MCF 10A (cell line): ENCODE measurements around the gene CCNJL. TPM values are rescaled to one million over a fixed set of nuclear protein-coding genes. Genes with fewer than 3 reads are reported as not detected.
"Not testable (repeated sequence)": the region's sequence is repeated elsewhere in the genome, so short reads cannot be mapped to it uniquely, and the experiment has no call there.

ENCODE experiments used
- BruUV-seq: library from RNA; stranded (reverse); fragments of 400-500 nt; replicated peaks from 2 replicates; lab custom pipeline; 2021; lab: Mats Ljungman, UMichigan
- CTCF ChIA-PET: fragments of 300-600 bp; sonication (Branson Sonifier 250); formaldehyde crosslinking; extraction: SDS; loops from one replicate; lab custom pipeline; 2021; ENCODE audit warnings: antibody characterized with exemption, inconsistent platforms; lab: Yijun Ruan, JAX
- POLR2A ChIA-PET: fragments of 300-600, 350-650 bp; sonication (Branson Sonifier 250); formaldehyde crosslinking; extraction: SDS; loops from one replicate; lab custom pipeline; 2020; ENCODE audit warnings: antibody characterized with exemption, inconsistent platforms; lab: Yijun Ruan, JAX
- DNase-seq: peaks from one replicate; pipeline ENCODE4 v3.0.0-alpha.2; 2018; ENCODE audit not compliant: unreplicated experiment
- H3K27ac Mint-ChIP-seq: one replicate; pipeline ENCODE4 v1.8.0; 2022; ENCODE audit warnings: mild to moderate bottlenecking, low read depth, mixed read lengths; ENCODE audit not compliant: unreplicated experiment
- H3K27me3 Mint-ChIP-seq: one replicate; pipeline ENCODE4 v1.8.0; 2022; ENCODE audit warnings: mixed read lengths; ENCODE audit not compliant: insufficient read depth, unreplicated experiment
- H3K36me3 Mint-ChIP-seq: one replicate; pipeline ENCODE4 v1.8.0; 2022; ENCODE audit warnings: mild to moderate bottlenecking, moderate library complexity, mixed read lengths; ENCODE audit not compliant: insufficient read depth, unreplicated experiment
- H3K4me1 Mint-ChIP-seq: one replicate; pipeline ENCODE4 v1.8.0; 2022; ENCODE audit warnings: mixed read lengths; ENCODE audit not compliant: insufficient read depth, unreplicated experiment
- H3K4me3 Mint-ChIP-seq: one replicate; pipeline ENCODE4 v1.8.0; 2022; ENCODE audit warnings: mild to moderate bottlenecking, moderate library complexity, mixed read lengths; ENCODE audit not compliant: unreplicated experiment
- H3K9me3 Mint-ChIP-seq: one replicate; pipeline ENCODE4 v1.8.0; 2022; ENCODE audit warnings: mixed read lengths; ENCODE audit not compliant: unreplicated experiment
- intact Hi-C: fragments of 100-400 bp; cut with micrococcal nuclease; formaldehyde crosslinking; loops from 2 replicates; pipeline ENCODE4 v1.14.1; 2022
- total RNA-seq: library from RNA; stranded (reverse); gene quantifications from 2 replicates; pipeline ENCODE4 v1.2.3, GENCODE V29; 2022
- TF ChIP-seq, protein P1 (sequence below): fragments of 200-600 bp; IDR thresholded peaks from one replicate; pipeline ENCODE4 v1.8.0; 2022; ENCODE audit warnings: antibody characterized with exemption, mild to moderate bottlenecking; ENCODE audit not compliant: unreplicated experiment

The CCNJL gene
- total RNA-seq, 1 experiment from 2014 or later: 3.6 TPM

DNA sequence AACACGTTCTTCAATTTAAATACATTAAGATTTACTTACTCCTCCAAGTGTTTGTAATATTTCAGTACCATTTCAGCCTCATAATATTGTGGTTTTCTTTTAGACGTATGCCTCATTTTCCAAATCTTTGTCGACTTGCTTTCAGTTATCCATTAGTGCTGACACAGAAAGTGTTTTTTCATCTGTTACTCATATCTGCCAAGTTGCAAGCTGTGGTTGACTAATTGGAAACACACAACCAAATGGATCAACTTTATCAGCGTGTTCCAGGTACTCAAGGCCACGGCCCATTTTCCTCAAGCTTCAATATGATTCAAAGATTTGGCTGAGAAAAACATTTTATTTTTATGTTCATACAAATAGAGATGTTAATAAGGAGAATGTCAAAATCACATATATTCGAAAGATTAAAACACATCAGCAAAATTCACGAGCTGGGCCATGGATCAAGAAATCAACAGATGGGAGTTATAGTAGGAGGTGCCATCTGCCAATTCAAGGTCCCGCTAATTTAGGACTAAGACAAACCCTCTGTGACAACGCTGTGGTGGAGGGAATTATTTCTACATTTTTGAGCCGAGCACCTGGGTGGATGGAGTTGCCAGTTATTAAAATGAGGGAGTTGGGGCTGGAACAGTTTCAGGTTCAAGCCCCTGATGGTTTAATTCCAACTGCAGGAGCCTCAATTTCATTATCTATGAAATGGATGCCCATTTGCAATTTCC lies 27.2 kb upstream of the CCNJL start:
- no peaks in the 10 kb centered on the region for H3K4me1 Mint-ChIP-seq
- H3K9me3 Mint-ChIP-seq: no peaks in the 10 kb centered on the region
- no peaks in the 10 kb centered on the region for H3K27me3 Mint-ChIP-seq
- peaks cover 6% of the 10 kb centered on the region for H3K36me3 Mint-ChIP-seq
- no peak overlapping the region for H3K4me3 Mint-ChIP-seq
- no peak overlapping the region for H3K27ac Mint-ChIP-seq
- intact Hi-C loops: no loop called here
- BruUV-seq: no TSS peak
- no peak for DNase-seq
- ChIA-PET POLR2A (no interaction called here), CTCF (interaction anchor here (0.5 to 3.7 kb wide), 2 partner anchors 36 to 141 kb away, joined by 3 to 18 read pairs; no protein-coding TSS in a partner anchor)
- TF ChIP-seq, protein P1, sequence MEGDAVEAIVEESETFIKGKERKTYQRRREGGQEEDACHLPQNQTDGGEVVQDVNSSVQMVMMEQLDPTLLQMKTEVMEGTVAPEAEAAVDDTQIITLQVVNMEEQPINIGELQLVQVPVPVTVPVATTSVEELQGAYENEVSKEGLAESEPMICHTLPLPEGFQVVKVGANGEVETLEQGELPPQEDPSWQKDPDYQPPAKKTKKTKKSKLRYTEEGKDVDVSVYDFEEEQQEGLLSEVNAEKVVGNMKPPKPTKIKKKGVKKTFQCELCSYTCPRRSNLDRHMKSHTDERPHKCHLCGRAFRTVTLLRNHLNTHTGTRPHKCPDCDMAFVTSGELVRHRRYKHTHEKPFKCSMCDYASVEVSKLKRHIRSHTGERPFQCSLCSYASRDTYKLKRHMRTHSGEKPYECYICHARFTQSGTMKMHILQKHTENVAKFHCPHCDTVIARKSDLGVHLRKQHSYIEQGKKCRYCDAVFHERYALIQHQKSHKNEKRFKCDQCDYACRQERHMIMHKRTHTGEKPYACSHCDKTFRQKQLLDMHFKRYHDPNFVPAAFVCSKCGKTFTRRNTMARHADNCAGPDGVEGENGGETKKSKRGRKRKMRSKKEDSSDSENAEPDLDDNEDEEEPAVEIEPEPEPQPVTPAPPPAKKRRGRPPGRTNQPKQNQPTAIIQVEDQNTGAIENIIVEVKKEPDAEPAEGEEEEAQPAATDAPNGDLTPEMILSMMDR: no peak

DNA sequence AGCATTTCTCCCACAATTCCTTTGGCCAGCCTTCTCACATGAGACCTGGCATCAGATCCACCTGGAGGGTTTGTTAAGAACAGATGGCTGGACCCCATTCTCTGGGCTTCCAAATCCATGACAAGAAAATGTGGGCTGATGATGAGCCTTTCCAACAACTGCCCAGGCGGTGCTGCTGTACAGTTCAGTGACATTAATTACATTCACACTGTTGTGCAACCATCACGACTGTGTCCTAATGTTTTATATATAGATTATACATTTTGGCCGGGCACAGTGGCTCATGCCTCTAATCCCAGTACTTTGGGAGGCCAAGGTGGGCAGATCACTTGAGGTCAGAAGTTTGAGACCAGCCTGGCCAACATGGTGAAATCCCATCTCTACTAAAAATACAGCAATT lies 22.4 kb upstream of the CCNJL start:
- BruUV-seq, H3K9me3 Mint-ChIP-seq, H3K27ac Mint-ChIP-seq, H3K27me3 Mint-ChIP-seq, H3K4me3 Mint-ChIP-seq, intact Hi-C loops, H3K4me1 Mint-ChIP-seq, H3K36me3 Mint-ChIP-seq, DNase-seq: not testable (repeated sequence)
- CTCF ChIA-PET: interaction anchor here (0.6 to 11.9 kb wide), 4 partner anchors 10 to 1196 kb away, joined by 4 to 69 read pairs (median 4); no protein-coding TSS in a partner anchor
- POLR2A ChIA-PET: interaction anchor here (0.7 to 2.4 kb wide), 4 partner anchors 9 to 45 kb away, joined by 3 to 17 read pairs (median 4); no protein-coding TSS in a partner anchor

DNA sequence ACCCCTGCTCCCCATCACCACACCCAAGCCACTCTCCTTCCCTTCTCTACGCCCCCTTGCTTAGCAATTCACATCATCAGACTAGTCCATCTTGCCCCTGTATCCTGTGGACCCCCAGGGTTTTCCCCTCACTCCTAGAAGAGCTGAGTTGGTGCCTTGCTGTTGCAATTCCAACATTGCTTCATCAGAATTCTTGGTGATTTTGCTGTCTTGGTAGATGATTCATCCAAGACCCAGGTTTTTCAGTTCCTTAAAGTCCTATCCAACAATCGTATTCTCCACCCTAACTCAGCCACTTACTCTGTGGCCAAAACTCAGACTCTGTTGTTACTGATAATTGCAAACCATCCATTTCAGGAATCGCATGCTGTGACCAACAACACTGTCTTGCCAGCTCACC lies 21.4 kb upstream of the CCNJL start:
- DNase-seq: peak; percentile 75
- ChIA-PET CTCF (interaction anchor here (0.6 to 11.9 kb wide), 7 partner anchors 9 to 889 kb away, joined by 3 to 69 read pairs (median 6); no protein-coding TSS in a partner anchor), POLR2A (interaction anchor here (0.6 to 2.4 kb wide), 4 partner anchors 10 to 137 kb away, joined by 3 to 17 read pairs (median 4); no protein-coding TSS in a partner anchor)
- Mint-ChIP-seq H3K4me3 (no peak overlapping the region), H3K4me1 (peaks cover 10% of the 10 kb centered on the region), H3K27ac (no peak overlapping the region), H3K9me3 (no peaks in the 10 kb centered on the region), H3K27me3 (no peaks in the 10 kb centered on the region), H3K36me3 (no peaks in the 10 kb centered on the region)
- BruUV-seq: no TSS peak
- intact Hi-C loops: no loop called here
- TF ChIP-seq, protein P1: no peak

DNA sequence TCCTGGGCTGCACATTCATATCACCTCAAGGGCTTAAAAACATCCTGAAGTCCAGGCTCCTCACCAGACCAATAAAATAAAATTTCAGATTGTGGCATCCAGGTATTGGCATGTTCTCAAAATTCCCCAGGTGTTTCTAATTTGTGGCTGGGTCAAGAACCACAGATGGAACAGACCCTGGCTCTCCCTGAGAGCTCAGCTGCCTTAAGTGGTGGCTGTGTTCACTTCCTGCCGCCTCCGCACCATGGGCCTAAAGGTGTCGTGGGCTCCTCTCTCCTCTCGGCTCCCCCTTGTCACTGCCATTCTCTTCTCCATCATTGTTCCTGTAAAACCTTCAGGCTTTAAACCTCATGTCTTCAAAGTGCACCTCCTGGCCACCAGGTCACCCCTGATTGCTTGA lies 17.8 kb upstream of the CCNJL start:
- ChIA-PET CTCF (interaction anchor here (0.6 to 11.9 kb wide), 2 partner anchors 14 to 52 kb away, joined by 3 to 69 read pairs; no protein-coding TSS in a partner anchor), POLR2A (no interaction called here)
- no peak overlapping the region for H3K4me3 Mint-ChIP-seq
- H3K36me3 Mint-ChIP-seq: no peaks in the 10 kb centered on the region
- intact Hi-C loops: no loop called here
- H3K27me3 Mint-ChIP-seq: no peaks in the 10 kb centered on the region
- H3K4me1 Mint-ChIP-seq: peaks cover 10% of the 10 kb centered on the region
- TF ChIP-seq, protein P1: no peak
- no peaks in the 10 kb centered on the region for H3K9me3 Mint-ChIP-seq
- H3K27ac Mint-ChIP-seq: no peak overlapping the region
- DNase-seq: no peak
- BruUV-seq: no TSS peak
